ENCODE measurements around the gene ZNF75A.

The ZNF75A gene

DNA sequence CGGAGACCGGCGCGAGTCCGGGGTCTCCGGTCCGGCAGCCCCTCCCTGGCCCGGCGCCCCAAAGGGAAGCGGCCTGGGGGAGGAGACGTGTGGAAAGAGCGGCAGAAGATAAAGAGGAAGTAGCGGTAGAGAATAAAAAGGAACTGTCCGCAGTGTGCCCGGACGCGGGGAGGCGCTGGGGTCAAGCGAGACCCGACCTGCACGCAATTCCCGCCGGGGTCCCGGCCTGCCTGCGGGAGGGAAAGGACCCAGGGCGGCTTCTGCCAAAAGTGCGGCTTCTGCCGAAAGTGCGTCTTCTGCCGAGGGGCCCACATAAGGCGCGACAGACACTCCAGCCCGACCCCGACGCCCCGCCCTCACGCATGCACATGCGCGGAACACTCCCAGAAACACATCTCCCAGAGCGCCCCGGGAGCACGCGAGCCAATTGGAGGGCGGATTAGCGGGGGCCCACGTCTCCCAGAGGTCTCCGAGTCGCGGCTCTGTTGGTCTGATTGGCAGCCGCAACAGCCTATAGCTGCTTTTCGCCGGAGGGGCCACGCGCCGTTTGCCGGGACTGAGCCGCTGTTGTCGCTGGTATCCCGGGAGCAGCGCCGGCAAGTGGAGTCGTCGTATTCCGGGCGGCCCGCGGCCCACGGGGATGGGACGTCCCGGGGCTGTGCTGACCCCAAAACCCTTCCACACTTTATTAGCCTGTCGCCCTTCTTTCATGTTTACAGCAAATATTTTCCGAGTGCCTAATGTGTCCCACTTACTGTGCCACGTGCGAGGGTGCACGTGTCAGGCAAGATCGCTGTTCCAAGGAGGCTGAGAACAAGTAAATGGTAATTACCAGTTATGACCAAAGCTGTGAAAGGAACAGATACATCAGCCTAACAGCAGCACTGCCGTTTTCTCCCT, 40.9 kb upstream of the ZNF75A start (continued):
- TF ChIP-seq ZNF830 (tag by site-specific recombination; IDR thresholded peaks at IDR 0.05; ENCODE audit: low read depth), result no peak
- no peak for TF ChIP-seq ZNF423 (tag by site-specific recombination; IDR thresholded peaks at IDR 0.05)
- TF ChIP-seq TRIM28 (IDR thresholded peaks at IDR 0.05; ENCODE audit: borderline replicate concordance, low read length), result no peak
- TF ChIP-seq, protein P1, sequence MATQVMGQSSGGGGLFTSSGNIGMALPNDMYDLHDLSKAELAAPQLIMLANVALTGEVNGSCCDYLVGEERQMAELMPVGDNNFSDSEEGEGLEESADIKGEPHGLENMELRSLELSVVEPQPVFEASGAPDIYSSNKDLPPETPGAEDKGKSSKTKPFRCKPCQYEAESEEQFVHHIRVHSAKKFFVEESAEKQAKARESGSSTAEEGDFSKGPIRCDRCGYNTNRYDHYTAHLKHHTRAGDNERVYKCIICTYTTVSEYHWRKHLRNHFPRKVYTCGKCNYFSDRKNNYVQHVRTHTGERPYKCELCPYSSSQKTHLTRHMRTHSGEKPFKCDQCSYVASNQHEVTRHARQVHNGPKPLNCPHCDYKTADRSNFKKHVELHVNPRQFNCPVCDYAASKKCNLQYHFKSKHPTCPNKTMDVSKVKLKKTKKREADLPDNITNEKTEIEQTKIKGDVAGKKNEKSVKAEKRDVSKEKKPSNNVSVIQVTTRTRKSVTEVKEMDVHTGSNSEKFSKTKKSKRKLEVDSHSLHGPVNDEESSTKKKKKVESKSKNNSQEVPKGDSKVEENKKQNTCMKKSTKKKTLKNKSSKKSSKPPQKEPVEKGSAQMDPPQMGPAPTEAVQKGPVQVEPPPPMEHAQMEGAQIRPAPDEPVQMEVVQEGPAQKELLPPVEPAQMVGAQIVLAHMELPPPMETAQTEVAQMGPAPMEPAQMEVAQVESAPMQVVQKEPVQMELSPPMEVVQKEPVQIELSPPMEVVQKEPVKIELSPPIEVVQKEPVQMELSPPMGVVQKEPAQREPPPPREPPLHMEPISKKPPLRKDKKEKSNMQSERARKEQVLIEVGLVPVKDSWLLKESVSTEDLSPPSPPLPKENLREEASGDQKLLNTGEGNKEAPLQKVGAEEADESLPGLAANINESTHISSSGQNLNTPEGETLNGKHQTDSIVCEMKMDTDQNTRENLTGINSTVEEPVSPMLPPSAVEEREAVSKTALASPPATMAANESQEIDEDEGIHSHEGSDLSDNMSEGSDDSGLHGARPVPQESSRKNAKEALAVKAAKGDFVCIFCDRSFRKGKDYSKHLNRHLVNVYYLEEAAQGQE (tag by site-specific recombination; IDR thresholded peaks at IDR 0.05), result peak; percentile 85
- TF ChIP-seq, protein P2, sequence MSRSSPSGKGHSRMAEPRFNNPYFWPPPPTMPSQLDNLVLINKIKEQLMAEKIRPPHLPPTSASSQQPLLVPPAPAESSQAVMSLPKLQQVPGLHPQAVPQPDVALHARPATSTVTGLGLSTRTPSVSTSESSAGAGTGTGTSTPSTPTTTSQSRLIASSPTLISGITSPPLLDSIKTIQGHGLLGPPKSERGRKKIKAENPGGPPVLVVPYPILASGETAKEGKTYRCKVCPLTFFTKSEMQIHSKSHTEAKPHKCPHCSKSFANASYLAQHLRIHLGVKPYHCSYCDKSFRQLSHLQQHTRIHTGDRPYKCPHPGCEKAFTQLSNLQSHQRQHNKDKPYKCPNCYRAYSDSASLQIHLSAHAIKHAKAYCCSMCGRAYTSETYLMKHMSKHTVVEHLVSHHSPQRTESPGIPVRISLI (tag by site-specific recombination; IDR thresholded peaks at IDR 0.05), result no peak
- no peak for TF ChIP-seq ZNF560 (tag by site-specific recombination; IDR thresholded peaks at IDR 0.05; ENCODE audit: borderline replicate concordance)
- no peak for TF ChIP-seq ZFP3 (tag by site-specific recombination; IDR thresholded peaks at IDR 0.05; ENCODE audit: low read depth)
- TF ChIP-seq, protein P3, sequence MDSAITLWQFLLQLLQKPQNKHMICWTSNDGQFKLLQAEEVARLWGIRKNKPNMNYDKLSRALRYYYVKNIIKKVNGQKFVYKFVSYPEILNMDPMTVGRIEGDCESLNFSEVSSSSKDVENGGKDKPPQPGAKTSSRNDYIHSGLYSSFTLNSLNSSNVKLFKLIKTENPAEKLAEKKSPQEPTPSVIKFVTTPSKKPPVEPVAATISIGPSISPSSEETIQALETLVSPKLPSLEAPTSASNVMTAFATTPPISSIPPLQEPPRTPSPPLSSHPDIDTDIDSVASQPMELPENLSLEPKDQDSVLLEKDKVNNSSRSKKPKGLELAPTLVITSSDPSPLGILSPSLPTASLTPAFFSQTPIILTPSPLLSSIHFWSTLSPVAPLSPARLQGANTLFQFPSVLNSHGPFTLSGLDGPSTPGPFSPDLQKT (IDR thresholded peaks at IDR 0.05; ENCODE audit: borderline replicate concordance, low read depth, low read length), result no peak
- TF ChIP-seq ZNF19 (tag by site-specific recombination; IDR thresholded peaks at IDR 0.05; ENCODE audit: low read depth), result no peak
- TF ChIP-seq, protein P4, sequence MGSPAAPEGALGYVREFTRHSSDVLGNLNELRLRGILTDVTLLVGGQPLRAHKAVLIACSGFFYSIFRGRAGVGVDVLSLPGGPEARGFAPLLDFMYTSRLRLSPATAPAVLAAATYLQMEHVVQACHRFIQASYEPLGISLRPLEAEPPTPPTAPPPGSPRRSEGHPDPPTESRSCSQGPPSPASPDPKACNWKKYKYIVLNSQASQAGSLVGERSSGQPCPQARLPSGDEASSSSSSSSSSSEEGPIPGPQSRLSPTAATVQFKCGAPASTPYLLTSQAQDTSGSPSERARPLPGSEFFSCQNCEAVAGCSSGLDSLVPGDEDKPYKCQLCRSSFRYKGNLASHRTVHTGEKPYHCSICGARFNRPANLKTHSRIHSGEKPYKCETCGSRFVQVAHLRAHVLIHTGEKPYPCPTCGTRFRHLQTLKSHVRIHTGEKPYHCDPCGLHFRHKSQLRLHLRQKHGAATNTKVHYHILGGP (tag by site-specific recombination; IDR thresholded peaks at IDR 0.05), result no peak
- TF ChIP-seq RBAK (tag by site-specific recombination; IDR thresholded peaks at IDR 0.05), result no peak
- TF ChIP-seq, protein P5, sequence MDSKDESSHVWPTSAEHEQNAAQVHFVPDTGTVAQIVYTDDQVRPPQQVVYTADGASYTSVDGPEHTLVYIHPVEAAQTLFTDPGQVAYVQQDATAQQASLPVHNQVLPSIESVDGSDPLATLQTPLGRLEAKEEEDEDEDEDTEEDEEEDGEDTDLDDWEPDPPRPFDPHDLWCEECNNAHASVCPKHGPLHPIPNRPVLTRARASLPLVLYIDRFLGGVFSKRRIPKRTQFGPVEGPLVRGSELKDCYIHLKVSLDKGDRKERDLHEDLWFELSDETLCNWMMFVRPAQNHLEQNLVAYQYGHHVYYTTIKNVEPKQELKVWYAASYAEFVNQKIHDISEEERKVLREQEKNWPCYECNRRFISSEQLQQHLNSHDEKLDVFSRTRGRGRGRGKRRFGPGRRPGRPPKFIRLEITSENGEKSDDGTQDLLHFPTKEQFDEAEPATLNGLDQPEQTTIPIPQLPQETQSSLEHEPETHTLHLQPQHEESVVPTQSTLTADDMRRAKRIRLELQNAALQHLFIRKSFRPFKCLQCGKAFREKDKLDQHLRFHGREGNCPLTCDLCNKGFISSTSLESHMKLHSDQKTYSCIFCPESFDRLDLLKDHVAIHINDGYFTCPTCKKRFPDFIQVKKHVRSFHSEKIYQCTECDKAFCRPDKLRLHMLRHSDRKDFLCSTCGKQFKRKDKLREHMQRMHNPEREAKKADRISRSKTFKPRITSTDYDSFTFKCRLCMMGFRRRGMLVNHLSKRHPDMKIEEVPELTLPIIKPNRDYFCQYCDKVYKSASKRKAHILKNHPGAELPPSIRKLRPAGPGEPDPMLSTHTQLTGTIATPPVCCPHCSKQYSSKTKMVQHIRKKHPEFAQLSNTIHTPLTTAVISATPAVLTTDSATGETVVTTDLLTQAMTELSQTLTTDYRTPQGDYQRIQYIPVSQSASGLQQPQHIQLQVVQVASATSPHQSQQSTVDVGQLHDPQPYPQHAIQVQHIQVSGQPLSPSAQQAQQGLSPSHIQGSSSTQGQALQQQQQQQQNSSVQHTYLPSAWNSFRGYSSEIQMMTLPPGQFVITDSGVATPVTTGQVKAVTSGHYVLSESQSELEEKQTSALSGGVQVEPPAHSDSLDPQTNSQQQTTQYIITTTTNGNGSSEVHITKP (tag by site-specific recombination; IDR thresholded peaks at IDR 0.05), result peak; percentile 86
- no peak; the same call in 1 of the 2 replicates for TF ChIP-seq ZFHX2 (tag by site-specific recombination; conservative IDR thresholded peaks at IDR 0.05)
- no peak for TF ChIP-seq SCRT1 (tag by site-specific recombination; IDR thresholded peaks at IDR 0.05; ENCODE audit: borderline replicate concordance)
- no peak for TF ChIP-seq ZNF184 (tag by site-specific recombination; IDR thresholded peaks at IDR 0.05)
- TF ChIP-seq ZNF155 (tag by site-specific recombination; IDR thresholded peaks at IDR 0.05), result no peak
- TF ChIP-seq, protein P6, sequence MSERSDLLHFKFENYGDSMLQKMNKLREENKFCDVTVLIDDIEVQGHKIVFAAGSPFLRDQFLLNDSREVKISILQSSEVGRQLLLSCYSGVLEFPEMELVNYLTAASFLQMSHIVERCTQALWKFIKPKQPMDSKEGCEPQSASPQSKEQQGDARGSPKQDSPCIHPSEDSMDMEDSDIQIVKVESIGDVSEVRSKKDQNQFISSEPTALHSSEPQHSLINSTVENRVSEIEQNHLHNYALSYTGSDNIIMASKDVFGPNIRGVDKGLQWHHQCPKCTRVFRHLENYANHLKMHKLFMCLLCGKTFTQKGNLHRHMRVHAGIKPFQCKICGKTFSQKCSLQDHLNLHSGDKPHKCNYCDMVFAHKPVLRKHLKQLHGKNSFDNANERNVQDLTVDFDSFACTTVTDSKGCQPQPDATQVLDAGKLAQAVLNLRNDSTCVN (tag by site-specific recombination; optimal IDR thresholded peaks at IDR 0.05), result peak; percentile 91
- no peak for TF ChIP-seq ZNF350 (tag by site-specific recombination; IDR thresholded peaks at IDR 0.05)
- TF ChIP-seq ZNF433 (tag by site-specific recombination; IDR thresholded peaks at IDR 0.05; ENCODE audit: low read depth), result no peak
- TF ChIP-seq ZBTB21 (tag by site-specific recombination; IDR thresholded peaks at IDR 0.05), result no peak
- TF ChIP-seq SP2 (tag by site-specific recombination; IDR thresholded peaks at IDR 0.05), result peak; percentile 95
- TF ChIP-seq ZNF776 (tag by site-specific recombination; IDR thresholded peaks at IDR 0.05; ENCODE audit: borderline replicate concordance), result no peak
- TF ChIP-seq ZNF707 (tag by site-specific recombination; IDR thresholded peaks at IDR 0.05), result no peak
- TF ChIP-seq ZNF645 (tag by site-specific recombination; IDR thresholded peaks at IDR 0.05), result no peak
- no peak for TF ChIP-seq ZNF132 (tag by site-specific recombination; IDR thresholded peaks at IDR 0.05; ENCODE audit: borderline replicate concordance)
- no peak for TF ChIP-seq HOXC10 (CRISPR knock-in tag; IDR thresholded peaks at IDR 0.05)

Measured in HEK293 (cell line).